Measurements from ENCODE around the gene XRCC3.

Gene XRCC3

GRCh38 chr14:103735022-103735421 is 19.8 kb upstream of the XRCC3 start:
- DNase-seq (ENCODE audit: low read depth): no peak
- H3K4me3 ChIP-seq (ENCODE audit: low read depth, low read length): no peak overlapping the region
- TF ChIP-seq CTCF (IDR thresholded peaks at IDR 0.05; ENCODE audit: low read depth, low read length, missing control alignments): no peak

- no peak for DNase-seq (ENCODE audit: low read depth)
- TF ChIP-seq CTCF (IDR thresholded peaks at IDR 0.05; ENCODE audit: low read depth, low read length, missing control alignments): no peak
- no peak overlapping the region for H3K4me3 ChIP-seq (ENCODE audit: low read depth, low read length)
Measured at GRCh38 chr14:103734081-103734888, 19.0 kb upstream of the XRCC3 start.

GRCh38 chr14:103733651-103734050 is 18.4 kb upstream of the XRCC3 start:
- no peak for DNase-seq (ENCODE audit: low read depth)
- TF ChIP-seq CTCF (IDR thresholded peaks at IDR 0.05; ENCODE audit: low read depth, low read length, missing control alignments): no peak
- H3K4me3 ChIP-seq (ENCODE audit: low read depth, low read length): no peak overlapping the region

GRCh38 chr14:103732868-103733620 is 17.8 kb upstream of the XRCC3 start:
- H3K4me3 ChIP-seq (ENCODE audit: low read depth, low read length): no peak overlapping the region
- TF ChIP-seq CTCF (IDR thresholded peaks at IDR 0.05; ENCODE audit: low read depth, low read length, missing control alignments): no peak
- no peak for DNase-seq (ENCODE audit: low read depth)

- no peak overlapping the region for H3K4me3 ChIP-seq (ENCODE audit: low read depth, low read length)
- no peak for TF ChIP-seq CTCF (IDR thresholded peaks at IDR 0.05; ENCODE audit: low read depth, low read length, missing control alignments)
- DNase-seq (ENCODE audit: low read depth): no peak
Measured at GRCh38 chr14:103731916-103732867, 16.9 kb upstream of the XRCC3 start.

GRCh38 chr14:103731481-103731880 is 16.2 kb upstream of the XRCC3 start:
- no peak for DNase-seq (ENCODE audit: low read depth)
- TF ChIP-seq CTCF (IDR thresholded peaks at IDR 0.05; ENCODE audit: low read depth, low read length, missing control alignments): no peak

More at GRCh38 chr14:103731481-103731880, 16.2 kb upstream of the XRCC3 start:
- no peak overlapping the region for H3K4me3 ChIP-seq (ENCODE audit: low read depth, low read length)
